ENCODE data around the gene MMAB.

The MMAB gene

DNA sequence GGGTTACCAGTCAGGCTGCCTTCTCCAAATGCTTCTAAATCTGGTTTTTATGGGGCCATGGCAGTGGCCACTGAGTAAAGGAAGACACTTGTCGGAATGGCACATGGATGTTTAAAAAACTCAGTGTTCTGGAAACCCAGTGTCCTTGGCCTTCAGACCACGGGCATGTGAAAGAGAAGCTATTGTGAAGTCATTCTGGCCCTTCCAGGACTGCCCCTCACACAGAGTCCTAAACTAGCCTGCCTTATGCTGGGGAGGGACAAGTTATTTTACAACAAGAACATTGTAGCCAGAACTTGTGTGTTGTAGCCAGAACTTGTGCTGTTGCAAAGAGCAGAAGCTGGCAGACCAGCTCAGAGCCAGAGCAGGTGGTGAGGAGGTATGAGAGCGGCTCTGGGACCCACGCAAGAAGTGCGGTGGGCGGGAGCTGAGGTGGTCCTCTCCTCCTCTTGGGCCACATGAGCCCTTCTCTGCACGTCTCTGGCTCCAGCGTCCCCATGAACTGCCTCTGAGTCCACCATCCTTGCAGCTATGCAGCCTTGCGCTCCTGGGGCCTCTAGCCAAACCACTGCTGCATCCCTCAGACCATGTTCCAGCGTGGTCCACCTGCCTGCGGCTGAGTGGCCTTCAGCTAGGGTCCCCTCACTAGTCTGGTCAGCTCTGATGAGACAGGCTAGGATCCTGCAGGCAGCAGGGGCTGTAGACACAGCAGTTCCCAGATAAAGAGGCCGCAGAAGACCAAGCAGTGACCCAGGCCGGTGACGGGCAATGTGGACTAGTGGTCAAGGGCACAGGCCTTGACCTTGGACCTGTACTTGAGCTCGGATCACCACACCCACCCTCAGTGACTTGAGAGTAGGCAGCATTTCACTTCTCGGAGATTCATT is 32.5 kb downstream of the MMAB start:
- DNase-seq (ENCODE audit: low read depth in 4 of 4, low spot score in 1 of 4), result no peak

DNA sequence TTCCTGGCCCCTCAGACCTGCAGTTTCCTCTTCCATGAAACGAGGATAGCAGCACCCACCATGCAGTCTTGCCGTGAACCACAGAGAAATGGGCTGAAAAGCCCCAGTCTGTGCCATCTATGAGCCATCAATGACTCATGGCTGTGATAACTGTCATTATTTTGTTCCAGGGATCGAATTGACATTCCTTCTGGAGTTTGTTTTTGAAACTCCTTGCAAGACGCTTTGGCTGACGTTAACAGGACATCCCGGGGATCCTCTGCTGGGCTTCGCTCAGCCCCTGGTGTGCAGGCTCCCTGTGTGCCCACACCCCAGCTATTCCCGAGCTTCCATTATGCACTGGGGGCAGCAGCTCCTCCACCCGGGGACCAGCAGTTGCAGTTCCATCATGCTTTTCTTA is 33.8 kb downstream of the MMAB start:
- DNase-seq (ENCODE audit: low read depth in 4 of 4, low spot score in 1 of 4), result no peak

- DNase-seq (ENCODE audit: low read depth in 4 of 4, low spot score in 1 of 4), result no peak
These were observed 35.0 kb downstream of the MMAB start for GRCh38 chr12:109538191-109538863.

DNA sequence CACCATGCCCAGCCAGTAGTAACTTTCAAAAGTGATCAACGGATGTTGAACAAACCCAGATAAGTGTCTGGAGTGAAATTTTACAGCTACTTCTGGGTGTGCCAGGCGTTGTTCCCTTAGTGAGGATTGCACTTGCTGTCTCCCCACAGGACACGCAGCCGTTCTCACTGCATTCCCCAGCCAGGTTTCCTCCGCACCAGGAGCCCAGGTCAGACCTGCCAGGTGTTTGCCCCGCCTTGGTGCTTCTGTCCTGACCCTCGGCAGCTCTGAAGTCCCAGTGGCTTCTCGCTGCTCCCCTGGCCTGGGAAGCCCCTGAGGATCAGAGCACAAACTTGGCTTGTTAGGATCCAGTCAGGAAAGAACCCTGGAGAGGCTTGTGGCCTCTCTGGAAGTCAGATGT is 36.2 kb downstream of the MMAB start:
- DNase-seq (ENCODE audit: low read depth in 4 of 4, low spot score in 1 of 4), result no peak

GRCh38 chr12:109535863-109536250 is 37.4 kb downstream of the MMAB start:
- no peak for DNase-seq (ENCODE audit: low read depth in 4 of 4, low spot score in 1 of 4)

DNA sequence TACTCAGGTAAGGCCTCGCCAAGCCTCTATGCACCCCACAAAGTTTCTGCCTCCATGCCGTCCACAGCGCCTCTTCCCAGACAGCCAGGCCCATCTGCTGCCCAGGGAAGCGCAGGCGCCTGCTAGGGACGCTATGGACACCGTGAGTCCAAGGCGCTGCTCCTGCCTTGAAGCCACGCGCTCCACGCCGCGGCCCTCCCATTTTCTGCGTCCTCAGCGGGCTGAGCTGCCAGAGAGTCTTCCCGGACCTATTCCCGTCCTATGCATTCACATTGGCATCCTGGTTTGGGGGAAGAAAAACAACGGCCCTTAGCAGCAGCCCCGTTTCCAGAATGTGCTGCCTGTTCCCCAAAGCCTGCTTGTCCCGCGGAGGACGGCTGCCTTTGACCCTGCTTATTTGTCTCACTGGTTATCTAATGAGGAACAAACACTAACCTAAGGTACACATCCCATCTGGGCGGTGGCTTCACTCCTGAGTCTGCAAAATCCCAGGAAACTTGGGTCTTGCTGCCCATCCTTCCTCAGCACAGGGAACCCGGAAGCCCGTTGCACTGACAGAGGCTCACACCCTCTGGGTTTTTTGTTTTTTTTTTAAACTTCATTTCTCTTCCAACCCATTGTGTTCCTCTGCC is 38.0 kb downstream of the MMAB start:
- no peak for DNase-seq (ENCODE audit: low read depth in 4 of 4, low spot score in 1 of 4)

- DNase-seq (ENCODE audit: low read depth in 4 of 4, low spot score in 1 of 4), result no peak
These were observed 38.8 kb downstream of the MMAB start for GRCh38 chr12:109534456-109534855.

GRCh38 chr12:109533487-109533740 is 39.9 kb downstream of the MMAB start:
- no peak for DNase-seq (ENCODE audit: low read depth in 4 of 4, low spot score in 1 of 4)

- DNase-seq (ENCODE audit: low read depth in 4 of 4, low spot score in 1 of 4), result no peak
These were observed 40.4 kb downstream of the MMAB start for GRCh38 chr12:109532721-109533486.

DNA sequence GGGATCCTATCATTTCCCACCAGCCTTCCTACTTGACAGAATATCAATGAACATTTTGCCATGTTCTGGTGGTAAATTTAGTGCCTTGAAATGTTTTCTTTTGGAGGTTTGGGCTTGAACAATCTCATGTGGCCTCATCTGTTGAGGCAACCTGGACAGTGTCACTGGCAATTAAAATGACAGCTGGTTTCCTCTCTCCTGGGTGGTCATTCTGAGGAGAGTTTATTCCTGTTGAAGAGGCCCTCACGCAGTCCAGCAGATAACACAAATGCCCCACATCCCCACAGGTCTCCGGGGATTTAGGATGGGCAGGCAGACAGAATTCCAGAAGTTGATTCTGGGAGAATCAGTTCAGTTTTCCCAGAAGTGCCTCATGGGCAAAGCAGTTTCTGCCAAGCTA is 41.9 kb downstream of the MMAB start:
- no peak for DNase-seq (ENCODE audit: low read depth in 4 of 4, low spot score in 1 of 4)

DNA sequence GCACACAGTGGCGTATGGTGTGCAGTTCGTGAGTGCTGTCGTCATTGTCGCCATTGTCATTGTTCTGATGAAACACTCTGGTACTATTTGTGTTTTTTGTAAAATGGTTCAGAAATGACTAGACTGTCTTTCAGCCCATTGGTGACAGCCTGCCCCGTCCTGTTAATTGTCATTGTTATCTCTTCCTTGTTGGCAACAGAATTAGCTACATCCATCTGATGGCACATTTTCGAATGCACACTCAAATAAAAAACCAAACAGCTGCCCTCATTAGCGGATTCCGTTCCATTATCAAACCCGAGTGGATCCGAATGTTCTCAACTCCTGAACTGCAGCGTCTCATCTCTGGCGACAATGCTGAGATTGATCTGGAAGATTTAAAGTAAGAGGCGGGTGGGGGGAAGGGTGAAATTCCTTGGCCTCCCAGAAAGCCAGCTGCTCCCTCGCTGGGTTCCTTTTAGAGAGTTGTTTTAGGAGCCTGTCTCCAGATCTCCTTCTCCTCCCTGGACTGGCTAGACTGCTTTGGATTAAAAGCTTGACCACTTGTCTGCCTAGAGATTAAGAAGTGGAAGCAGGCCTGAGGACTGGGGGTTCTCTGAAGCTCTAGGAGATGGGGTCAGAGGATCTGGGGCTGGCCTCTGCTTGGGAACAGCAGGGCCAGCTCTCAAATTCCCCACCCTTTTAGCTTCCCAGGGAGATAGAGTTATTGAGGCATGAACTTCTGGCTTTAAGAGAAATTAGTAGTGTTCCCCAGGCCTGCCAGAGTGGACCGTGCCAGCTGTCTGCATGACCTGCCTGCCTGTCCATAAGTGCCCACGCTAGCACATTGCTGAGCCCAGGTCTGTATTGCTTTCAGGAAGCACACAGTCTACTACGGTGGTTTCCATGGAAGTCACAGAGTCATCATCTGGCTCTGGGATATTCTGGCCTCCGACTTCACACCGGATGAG is 43.3 kb downstream of the MMAB start:
- no peak for DNase-seq (ENCODE audit: low read depth in 4 of 4, low spot score in 1 of 4)

GRCh38 chr12:109527489-109528123 is 45.7 kb downstream of the MMAB start:
- DNase-seq (ENCODE audit: low read depth in 4 of 4, low spot score in 1 of 4), result no peak

DNA sequence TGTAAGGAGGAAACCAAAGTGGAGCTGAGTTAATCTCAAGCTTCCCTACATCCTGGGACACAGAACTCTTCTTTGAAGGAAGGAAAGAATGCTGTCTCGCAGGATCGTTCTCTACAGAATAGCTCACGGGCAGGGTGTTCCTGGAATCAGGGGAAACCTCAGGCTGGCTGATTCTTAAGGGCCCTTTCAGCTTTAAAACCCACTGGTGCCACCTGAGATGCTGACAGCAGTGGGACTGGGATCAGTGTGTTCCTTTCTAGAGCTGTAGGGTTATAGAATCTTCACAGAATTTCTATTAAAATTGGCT is 48.1 kb downstream of the MMAB start:
- no peak for DNase-seq (ENCODE audit: low read depth in 4 of 4, low spot score in 1 of 4)

DNA sequence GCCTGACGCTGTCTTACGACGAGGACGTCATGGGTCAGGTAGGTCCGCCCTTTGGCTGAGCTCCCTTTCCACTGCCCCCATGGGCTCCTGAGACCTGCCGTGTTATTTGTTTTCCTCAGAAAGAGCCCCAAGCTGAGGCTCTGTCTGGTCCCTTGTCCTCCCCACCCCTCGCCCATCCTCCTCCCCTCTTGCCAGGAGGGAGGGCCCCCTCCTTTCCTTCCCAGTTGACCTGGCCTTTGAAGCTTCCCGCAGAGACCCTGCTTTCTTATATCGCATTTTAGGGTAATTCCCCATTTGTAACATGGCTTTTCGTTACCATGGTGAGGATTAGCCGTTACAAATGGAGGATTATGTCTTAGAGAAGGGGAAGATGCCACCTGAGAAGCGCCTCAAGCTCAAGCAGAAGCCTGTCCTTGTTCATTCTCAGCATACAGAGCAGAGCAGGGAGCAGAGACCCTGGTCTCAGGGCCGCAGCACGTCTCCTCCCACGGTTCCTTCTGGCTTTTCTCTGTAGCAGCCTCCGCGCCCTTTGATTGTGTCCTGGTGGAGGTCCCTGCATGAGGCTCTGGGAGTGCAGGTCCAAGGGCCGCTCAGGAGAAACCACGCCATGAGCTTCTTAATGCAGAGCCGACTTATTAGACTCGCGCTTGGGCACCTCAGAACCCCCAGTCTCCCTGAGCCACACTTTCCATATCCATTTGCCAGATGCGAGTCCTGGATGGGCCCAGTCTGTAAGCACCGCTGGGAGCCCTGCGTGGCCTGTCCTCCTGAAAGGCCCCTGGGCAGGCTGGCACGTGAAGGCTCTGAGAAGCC is 48.6 kb downstream of the MMAB start:
- DNase-seq (ENCODE audit: low read depth in 4 of 4, low spot score in 1 of 4), result no peak

GRCh38 chr12:109523504-109523903 is 49.8 kb downstream of the MMAB start:
- no peak for DNase-seq (ENCODE audit: low read depth in 4 of 4, low spot score in 1 of 4)

GRCh38 chr12:109523071-109523470 is 50.2 kb downstream of the MMAB start:
- DNase-seq (ENCODE audit: low read depth in 4 of 4, low spot score in 1 of 4), result no peak

DNA sequence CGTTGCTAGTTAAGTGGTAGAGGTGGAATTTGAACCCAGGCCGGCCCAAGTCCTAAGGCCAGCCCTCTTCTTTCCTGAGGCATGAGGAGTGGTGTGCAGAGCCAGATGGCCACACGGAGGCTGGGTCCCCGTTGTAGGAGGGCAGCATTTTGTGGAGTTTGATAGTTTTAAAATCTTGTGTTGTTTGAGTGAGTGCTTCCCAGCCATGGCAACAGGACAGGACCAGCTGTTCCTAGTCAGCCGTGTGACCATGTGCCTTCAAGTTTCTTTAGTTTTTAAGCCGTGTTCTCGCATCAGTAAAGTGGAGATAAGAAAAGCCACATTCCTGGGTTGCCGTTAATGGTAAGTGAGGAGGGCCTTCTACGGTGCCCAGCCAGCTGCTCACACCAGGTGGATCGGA is 51.5 kb downstream of the MMAB start:
- no peak for DNase-seq (ENCODE audit: low read depth in 4 of 4, low spot score in 1 of 4)

DNA sequence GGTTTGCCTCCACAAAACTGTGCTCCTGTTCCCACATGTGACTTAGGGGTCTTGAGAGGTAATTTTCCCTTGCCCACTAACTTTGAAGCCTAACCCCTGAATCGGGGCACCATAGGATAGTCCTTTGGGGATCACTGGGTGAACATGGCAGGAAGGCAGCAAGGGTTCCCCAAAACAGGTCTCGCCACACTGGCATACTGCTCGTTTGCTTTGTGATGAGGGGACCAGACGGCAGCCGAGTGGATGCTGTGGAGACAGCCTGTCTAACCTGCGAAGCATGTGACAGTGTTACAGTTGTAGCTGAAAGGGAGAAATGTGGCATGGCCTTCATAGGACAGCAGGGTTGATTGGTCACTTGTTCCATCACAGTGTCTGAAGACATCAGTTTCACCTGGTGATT is 53.5 kb downstream of the MMAB start:
- no peak for DNase-seq (ENCODE audit: low read depth in 4 of 4, low spot score in 1 of 4)
